GM12878 (cell line): ENCODE measurements around the gene RAPGEF4. TPM values are rescaled to one million over a fixed set of nuclear protein-coding genes. Genes with fewer than 3 reads are reported as not detected.

Experiments used
- ATAC-seq: fragments of 200-7000 bp; cut with Tn5 transposase; 3 replicates; pipeline ENCODE4 v1.9.1; 2020; ENCODE audit warnings: mild to moderate bottlenecking, moderate library complexity
- BruUV-seq: library from RNA; stranded (reverse); fragments of 400-500 nt; replicated peaks from 2 replicates; lab custom pipeline; 2021; lab: Mats Ljungman, UMichigan
- CTCF ChIA-PET: fragments of 300-600 bp; sonication (Branson Sonifier 250); formaldehyde crosslinking; extraction: SDS; loops from one replicate; lab custom pipeline; 2021; ENCODE audit warnings: inconsistent platforms; lab: Yijun Ruan, JAX
- POLR2A ChIA-PET: fragments of 350-600 bp; formaldehyde crosslinking; extraction: SDS; loops from one replicate; lab custom pipeline; 2021; ENCODE audit warnings: inconsistent platforms; lab: Charles Lee
- RAD21 ChIA-PET: fragments of 300-600 bp; sonication (Branson Sonifier 250); formaldehyde crosslinking; loops from one replicate; lab custom pipeline; 2023; ENCODE audit warnings: antibody characterized with exemption; ENCODE audit not compliant: unreplicated experiment; lab: Charles Lee
- SMC1A ChIA-PET: fragments of 300-600 bp; sonication (Branson Sonifier 250); formaldehyde crosslinking; loops from one replicate; lab custom pipeline; 2023; ENCODE audit not compliant: unreplicated experiment, uncharacterized antibody; lab: Charles Lee
- DNase-seq: peaks from one replicate; pipeline ENCODE4 v3.0.0-alpha.2; 2011; ENCODE audit warnings: low read depth, low spot score
- FAIRE-seq: peaks from 3 replicates; lab custom pipeline; 2011; peaks lifted over from hg19 to GRCh38; lab: Jason Lieb, UNC
- H2AFZ ChIP-seq: 2 replicates; pipeline ENCODE4 v1.6.0; 2011; ENCODE audit warnings: low read depth, low read length, control low read depth; ENCODE audit not compliant: control insufficient read depth
- H3K27ac ChIP-seq: 2 replicates; pipeline ENCODE4 v1.5.1; 2011; ENCODE audit warnings: control low read depth; ENCODE audit not compliant: control insufficient read depth, insufficient read depth
- H3K27me3 ChIP-seq, 2 experiments: replicated peaks in 1 of 2; 2 replicates each; pipeline versions ENCODE4 v1.6.0 to v1.6.1; 2011; ENCODE audit warnings: low read length in 1 of 2; ENCODE audit not compliant: control insufficient read depth in 2 of 2, insufficient read depth in 2 of 2
- H3K36me3 ChIP-seq, 2 experiments: 2 replicates each; pipeline ENCODE4 v1.5.1; 2011; ENCODE audit warnings: low read length in 1 of 2; ENCODE audit not compliant: control insufficient read depth in 2 of 2, insufficient read depth in 2 of 2
- H3K4me1 ChIP-seq: 2 replicates; pipeline ENCODE4 v1.6.1; 2011; ENCODE audit warnings: mild to moderate bottlenecking, low read length, moderate library complexity, mixed read lengths; ENCODE audit not compliant: control insufficient read depth, insufficient read depth
- H3K4me2 ChIP-seq: 2 replicates; pipeline ENCODE4 v1.6.0; 2011; ENCODE audit warnings: control low read depth; ENCODE audit not compliant: control insufficient read depth, insufficient read depth
- H3K4me3 ChIP-seq: fragments of 200-600 bp; sonication (generic); 2 replicates; pipeline ENCODE4 v1.5.1; 2016
- H3K79me2 ChIP-seq: 2 replicates; pipeline ENCODE4 v1.6.0; 2011; ENCODE audit warnings: low read length; ENCODE audit not compliant: control insufficient read depth, insufficient read depth
- H3K9ac ChIP-seq: 2 replicates; pipeline ENCODE4 v1.8.0; 2011; ENCODE audit warnings: low read length, control low read depth, mixed read lengths; ENCODE audit not compliant: control insufficient read depth, insufficient read depth
- H3K9me3 ChIP-seq: replicated peaks from 3 replicates; pipeline ENCODE4 v1.5.1; 2011; ENCODE audit warnings: mild to moderate bottlenecking, low read length; ENCODE audit not compliant: control insufficient read depth, insufficient read depth
- H4K20me1 ChIP-seq: 2 replicates; pipeline ENCODE4 v1.6.0; 2011; ENCODE audit not compliant: control insufficient read depth, insufficient read depth
- BACH1 ChIP-seq: fragments of 450-650 bp; IDR thresholded peaks from 2 replicates; pipeline ENCODE4 v1.6.1; 2017; ENCODE audit warnings: mild to moderate bottlenecking, borderline replicate concordance
- GATAD2B ChIP-seq: fragments of 450-650 bp; conservative IDR thresholded peaks from 2 replicates; pipeline ENCODE4 v1.6.1; 2017; ENCODE audit warnings: low read depth, mild to moderate bottlenecking, moderate library complexity
- HCFC1 ChIP-seq: fragments of 150-350 bp; IDR thresholded peaks from 2 replicates; pipeline ENCODE4 v1.6.1; 2014; ENCODE audit warnings: low read length
- JUNB ChIP-seq: IDR thresholded peaks from 2 replicates; pipeline ENCODE4 v1.6.1; 2016; ENCODE audit warnings: antibody characterized with exemption, mild to moderate bottlenecking
- MYB ChIP-seq: fragments of 150-350 bp; IDR thresholded peaks from 2 replicates; pipeline ENCODE4 v1.6.1; 2014; ENCODE audit warnings: mild to moderate bottlenecking, low read depth, low read length, borderline replicate concordance
- PAX5 ChIP-seq: IDR thresholded peaks from 2 replicates; pipeline ENCODE4 v1.6.1; 2011; ENCODE audit warnings: low read depth, low read length, borderline replicate concordance
- POLR2A ChIP-seq: IDR thresholded peaks from 2 replicates; pipeline ENCODE4 v1.6.1; 2011; ENCODE audit warnings: low read depth, mild to moderate bottlenecking, low read length
- POU2F2 ChIP-seq: IDR thresholded peaks from 3 replicates; pipeline ENCODE4 v1.6.1; 2011; ENCODE audit warnings: low read depth, mild to moderate bottlenecking, low read length, borderline replicate concordance
- RAD21 ChIP-seq: IDR thresholded peaks from 2 replicates; pipeline ENCODE4 v1.6.1; 2011; ENCODE audit warnings: mild to moderate bottlenecking, low read depth, low read length, moderate library complexity; ENCODE audit not compliant: insufficient read depth
- RCOR1 ChIP-seq: conservative IDR thresholded peaks from 2 replicates; pipeline ENCODE4 v1.6.1; 2012; ENCODE audit warnings: low read depth, low read length, improper control_type of control experiment
- SIN3A ChIP-seq: IDR thresholded peaks from 2 replicates; pipeline ENCODE4 v1.6.1; 2012; ENCODE audit warnings: low read depth, low read length, improper control_type of control experiment
- SUPT20H ChIP-seq: IDR thresholded peaks from 2 replicates; pipeline ENCODE4 v1.6.1; 2011; ENCODE audit warnings: low read depth, mild to moderate bottlenecking, low read length, moderate library complexity, borderline replicate concordance; ENCODE audit not compliant: control insufficient read depth
- TARDBP ChIP-seq: IDR thresholded peaks from 2 replicates; pipeline ENCODE4 v1.6.1; 2016; ENCODE audit warnings: borderline replicate concordance
- TCF3 ChIP-seq: IDR thresholded peaks from 2 replicates; pipeline ENCODE4 v1.6.1; 2012; ENCODE audit warnings: low read depth, mild to moderate bottlenecking, low read length, borderline replicate concordance; ENCODE audit not compliant: insufficient read depth
- WRNIP1 ChIP-seq: IDR thresholded peaks from 2 replicates; pipeline ENCODE4 v1.6.1; 2011; ENCODE audit warnings: low read depth, low read length, improper control_type of control experiment, borderline replicate concordance
- ZNF217 ChIP-seq: fragments of 450-650 bp; IDR thresholded peaks from 2 replicates; pipeline ENCODE4 v1.6.1; 2017; ENCODE audit warnings: antibody characterized with exemption, mild to moderate bottlenecking
- ZNF384 ChIP-seq: IDR thresholded peaks from 2 replicates; pipeline ENCODE4 v1.6.1; 2012; ENCODE audit warnings: low read depth, mild to moderate bottlenecking, low read length, improper control_type of control experiment, borderline replicate concordance
- WGBS: methylation state at CpG from one replicate; pipeline ENCODE4 v1.1.6; 2016; ENCODE audit warnings: low lambda C conversion rate; ENCODE audit not compliant: insufficient replicate concordance, insufficient coverage; ENCODE audit errors: missing lambda C conversion rate; 5-methylcytosine and 5-hydroxymethylcytosine counted together
- in situ Hi-C: fragments of 300-500 bp; cut with MboI; formaldehyde crosslinking; loops from 9 replicates; pipeline ENCODE4 v1.14.3; 2018; ENCODE audit warnings: mixed read lengths
- intact Hi-C: fragments of 100-400 bp; cut with micrococcal nuclease; formaldehyde crosslinking; loops from one replicate; pipeline ENCODE4 v1.14.2; 2022; ENCODE audit not compliant: unreplicated experiment
- polyA plus RNA-seq, 11 experiments: library from polyadenylated mRNA; depleted of rRNA in 4 of 11; unstranded in 6 of 11; stranded (reverse) in 5 of 11; fragments of >200 nt; fragmentation: Nextera tagmentation in 4 of 11; fragmentation: Illumina TruSeq in 1 of 11; extraction: Ambion mirVana in 4 of 11; extraction: Trizol in 1 of 11; gene quantifications; 1 replicate in 1 of 11; 2 replicates in 10 of 11; pipeline versions ENCODE4 v1.2.1 to v1.2.3, GENCODE V29; 2011 to 2016; ENCODE audit warnings: inconsistent platforms in 2 of 11, missing spikeins in 2 of 11, low read depth in 1 of 11
- total RNA-seq, 4 experiments: library from RNA; depleted of rRNA in 3 of 4; stranded (reverse); fragments of >200 nt in 3 of 4; fragmentation: Illumina TruSeq in 1 of 4; extraction: Trizol in 1 of 4; gene quantifications; 2 replicates each; pipeline versions ENCODE4 v1.2.1 to v1.2.3, GENCODE V29; 2013 to 2021
- TF ChIP-seq, protein P1 (sequence below): IDR thresholded peaks from 2 replicates; pipeline ENCODE4 v1.6.1; 2012; ENCODE audit warnings: low read depth, low read length, improper control_type of control experiment
- TF ChIP-seq, protein P2 (sequence below): fragments of 450-650 bp; IDR thresholded peaks from 2 replicates; pipeline ENCODE4 v1.6.1; 2018; ENCODE audit warnings: borderline replicate concordance, mild to moderate bottlenecking; ENCODE audit not compliant: partially characterized antibody
- TF ChIP-seq, protein P3 (sequence below): fragments of 450-650 bp; conservative IDR thresholded peaks from 2 replicates; pipeline ENCODE4 v1.6.1; 2017; ENCODE audit warnings: mild to moderate bottlenecking, moderate library complexity

Gene RAPGEF4
- total and polyA plus RNA-seq, 10 of the 15 experiments (the other 5 are each of a cell fraction or from before 2014, with no cell fraction given): 0.18 TPM; not detected in 8

DNA sequence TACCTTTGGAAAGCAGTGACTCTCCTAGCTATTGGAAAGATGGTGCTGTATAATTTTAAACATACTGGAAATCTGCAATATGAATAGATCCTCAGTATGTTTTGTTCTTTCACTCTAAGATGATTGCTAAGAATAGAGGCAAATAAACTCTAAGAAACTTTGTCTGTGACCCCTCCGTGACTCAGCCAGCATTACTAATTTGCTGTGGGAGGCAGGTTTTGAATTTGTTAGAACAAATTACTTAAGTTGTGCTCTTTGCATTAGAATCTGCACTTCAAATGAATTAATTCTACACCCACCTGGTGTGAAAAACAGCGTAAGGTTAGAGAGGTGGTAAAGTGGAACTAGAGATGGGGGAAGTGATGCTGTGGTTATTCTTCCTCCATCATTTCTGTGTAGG lies 142.2 kb downstream of the RAPGEF4 start:
- H4K20me1 ChIP-seq: no peaks in the 10 kb centered on the region
- H3K9ac ChIP-seq: no peak overlapping the region
- BruUV-seq: no TSS peak
- H3K4me3 ChIP-seq: no peak overlapping the region
- 10% methylated on average over 2 of the region's 2 CpGs for WGBS
- no peak overlapping the region for H3K4me2 ChIP-seq
- H3K4me1 ChIP-seq: no peaks in the 10 kb centered on the region
- ChIA-PET CTCF (interaction anchor here (0.6 kb wide), 1 partner anchor 34 kb away, joined by 7 read pairs; no protein-coding TSS in a partner anchor), SMC1A (no interaction called here), POLR2A (no interaction called here), RAD21 (no interaction called here)
- H3K9me3 ChIP-seq: no peaks in the 10 kb centered on the region
- H3K79me2 ChIP-seq: no peaks in the 10 kb centered on the region
- H3K27ac ChIP-seq: no peak overlapping the region
- FAIRE-seq (no peak), DNase-seq (no peak), ATAC-seq (no peak)
- H2AFZ ChIP-seq: no peak overlapping the region
- in situ Hi-C loops: no loop called here
- H3K36me3 ChIP-seq: no peaks in the 10 kb centered on the region
- intact Hi-C loops: no loop called here
- H3K27me3 ChIP-seq: no peaks in the 10 kb centered on the region
- TF ChIP-seq SUPT20H: no peak
- no peak for TF ChIP-seq POLR2A
- no peak for TF ChIP-seq HCFC1
- no peak for TF ChIP-seq TARDBP
- no peak for TF ChIP-seq TCF3
- TF ChIP-seq, protein P1, sequence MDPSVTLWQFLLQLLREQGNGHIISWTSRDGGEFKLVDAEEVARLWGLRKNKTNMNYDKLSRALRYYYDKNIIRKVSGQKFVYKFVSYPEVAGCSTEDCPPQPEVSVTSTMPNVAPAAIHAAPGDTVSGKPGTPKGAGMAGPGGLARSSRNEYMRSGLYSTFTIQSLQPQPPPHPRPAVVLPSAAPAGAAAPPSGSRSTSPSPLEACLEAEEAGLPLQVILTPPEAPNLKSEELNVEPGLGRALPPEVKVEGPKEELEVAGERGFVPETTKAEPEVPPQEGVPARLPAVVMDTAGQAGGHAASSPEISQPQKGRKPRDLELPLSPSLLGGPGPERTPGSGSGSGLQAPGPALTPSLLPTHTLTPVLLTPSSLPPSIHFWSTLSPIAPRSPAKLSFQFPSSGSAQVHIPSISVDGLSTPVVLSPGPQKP: no peak
- TF ChIP-seq, protein P2, sequence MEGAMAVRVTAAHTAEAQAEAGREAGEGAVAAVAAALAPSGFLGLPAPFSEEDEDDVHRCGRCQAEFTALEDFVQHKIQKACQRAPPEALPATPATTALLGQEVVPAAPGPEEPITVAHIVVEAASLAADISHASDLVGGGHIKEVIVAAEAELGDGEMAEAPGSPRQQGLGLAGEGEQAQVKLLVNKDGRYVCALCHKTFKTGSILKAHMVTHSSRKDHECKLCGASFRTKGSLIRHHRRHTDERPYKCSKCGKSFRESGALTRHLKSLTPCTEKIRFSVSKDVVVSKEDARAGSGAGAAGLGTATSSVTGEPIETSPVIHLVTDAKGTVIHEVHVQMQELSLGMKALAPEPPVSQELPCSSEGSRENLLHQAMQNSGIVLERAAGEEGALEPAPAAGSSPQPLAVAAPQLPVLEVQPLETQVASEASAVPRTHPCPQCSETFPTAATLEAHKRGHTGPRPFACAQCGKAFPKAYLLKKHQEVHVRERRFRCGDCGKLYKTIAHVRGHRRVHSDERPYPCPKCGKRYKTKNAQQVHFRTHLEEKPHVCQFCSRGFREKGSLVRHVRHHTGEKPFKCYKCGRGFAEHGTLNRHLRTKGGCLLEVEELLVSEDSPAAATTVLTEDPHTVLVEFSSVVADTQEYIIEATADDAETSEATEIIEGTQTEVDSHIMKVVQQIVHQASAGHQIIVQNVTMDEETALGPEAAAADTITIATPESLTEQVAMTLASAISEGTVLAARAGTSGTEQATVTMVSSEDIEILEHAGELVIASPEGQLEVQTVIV: no peak
- TF ChIP-seq RCOR1: no peak
- TF ChIP-seq ZNF217: no peak
- TF ChIP-seq RAD21: no peak
- no peak for TF ChIP-seq POU2F2
- no peak for TF ChIP-seq ZNF384
- TF ChIP-seq SIN3A: no peak
- no peak for TF ChIP-seq BACH1
- no peak for TF ChIP-seq PAX5
- TF ChIP-seq MYB: no peak
- TF ChIP-seq, protein P3, sequence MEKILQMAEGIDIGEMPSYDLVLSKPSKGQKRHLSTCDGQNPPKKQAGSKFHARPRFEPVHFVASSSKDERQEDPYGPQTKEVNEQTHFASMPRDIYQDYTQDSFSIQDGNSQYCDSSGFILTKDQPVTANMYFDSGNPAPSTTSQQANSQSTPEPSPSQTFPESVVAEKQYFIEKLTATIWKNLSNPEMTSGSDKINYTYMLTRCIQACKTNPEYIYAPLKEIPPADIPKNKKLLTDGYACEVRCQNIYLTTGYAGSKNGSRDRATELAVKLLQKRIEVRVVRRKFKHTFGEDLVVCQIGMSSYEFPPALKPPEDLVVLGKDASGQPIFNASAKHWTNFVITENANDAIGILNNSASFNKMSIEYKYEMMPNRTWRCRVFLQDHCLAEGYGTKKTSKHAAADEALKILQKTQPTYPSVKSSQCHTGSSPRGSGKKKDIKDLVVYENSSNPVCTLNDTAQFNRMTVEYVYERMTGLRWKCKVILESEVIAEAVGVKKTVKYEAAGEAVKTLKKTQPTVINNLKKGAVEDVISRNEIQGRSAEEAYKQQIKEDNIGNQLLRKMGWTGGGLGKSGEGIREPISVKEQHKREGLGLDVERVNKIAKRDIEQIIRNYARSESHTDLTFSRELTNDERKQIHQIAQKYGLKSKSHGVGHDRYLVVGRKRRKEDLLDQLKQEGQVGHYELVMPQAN: no peak
- TF ChIP-seq WRNIP1: no peak
- no peak for TF ChIP-seq JUNB
- TF ChIP-seq GATAD2B: no peak
